Iris pigment epithelial cell (primary cell): ENCODE measurements around the gene IL17RB.

Experiments
- DNase-seq: peaks from one replicate; pipeline ENCODE4 v3.0.0-alpha.2; 2011; ENCODE audit warnings: low read depth

Gene IL17RB

GRCh38 chr3:53860196-53860595 lies 13.8 kb downstream of the IL17RB start:
- no peak for DNase-seq

GRCh38 chr3:53862241-53862640 lies 15.9 kb downstream of the IL17RB start:
- no peak for DNase-seq

GRCh38 chr3:53863145-53863544 lies 16.8 kb downstream of the IL17RB start:
- DNase-seq = no peak

- no peak for DNase-seq
Observed at GRCh38 chr3:53865732-53866499, 19.5 kb downstream of the IL17RB start.

GRCh38 chr3:53880396-53881345 lies 34.3 kb downstream of the IL17RB start:
- DNase-seq = peak; percentile 72

GRCh38 chr3:53881691-53882593 lies 35.6 kb downstream of the IL17RB start, which contains the start of gene ACTR8:
Gene ACTR8, minus strand, starts transcription at chr3:53882152. Its CDS starts 51 bp downstream, at chr3:53882101.
- DNase-seq = peak; percentile 80

- DNase-seq = no peak
Observed at GRCh38 chr3:53883008-53883407, 36.6 kb downstream of the IL17RB start.

GRCh38 chr3:53884623-53885022 lies 38.3 kb downstream of the IL17RB start:
- no peak for DNase-seq

- peak; percentile 41 for DNase-seq
Observed at GRCh38 chr3:53885239-53885638, 38.9 kb downstream of the IL17RB start.

- no peak for DNase-seq
Observed at GRCh38 chr3:53887446-53887845, 41.1 kb downstream of the IL17RB start.

GRCh38 chr3:53888232-53888631 lies 41.9 kb downstream of the IL17RB start:
- DNase-seq = no peak

- peak; percentile 44 for DNase-seq
Observed at GRCh38 chr3:53890726-53891475, 44.5 kb downstream of the IL17RB start.

- DNase-seq = peak; percentile 100
Observed at GRCh38 chr3:53891497-53892285, 45.3 kb downstream of the IL17RB start, which contains the start of gene SELENOK. Gene SELENOK, minus strand, starts transcription at chr3:53891859.

GRCh38 chr3:53892286-53892637 lies 45.9 kb downstream of the IL17RB start:
- DNase-seq = no peak

GRCh38 chr3:53899750-53900149 lies 53.4 kb downstream of the IL17RB start:
- no peak for DNase-seq

GRCh38 chr3:53900666-53901331 lies 54.4 kb downstream of the IL17RB start:
- DNase-seq = no peak

- no peak for DNase-seq
Observed at GRCh38 chr3:53902067-53902466, 55.7 kb downstream of the IL17RB start.

GRCh38 chr3:53902711-53903110 lies 56.3 kb downstream of the IL17RB start:
- no peak for DNase-seq

GRCh38 chr3:53913401-53913800 lies 67.0 kb downstream of the IL17RB start:
- DNase-seq = no peak
